Stimulated activated CD8-positive, alpha-beta memory T cell treated with anti-CD3 and anti-CD28 coated beads, Interleukin-4, amount 100 ng/mL, for 4 hours (primary cell): ENCODE measurements around the gene CCDC136.

ENCODE experiments used
- DNase-seq, 2 donors: peaks; one replicate each; pipeline ENCODE4 v3.0.0-alpha.2; 2020; ENCODE audit warnings: low read depth in 2 of 2, low spot score in 1 of 2

Gene CCDC136

GRCh38 chr7:128775744-128776474 lies 15.9 kb upstream of the CCDC136 start, which contains the start of gene OPN1SW:
Gene OPN1SW (minus strand): TSS chr7:128775794. CDS start chr7:128775781, 13 bp downstream.
- DNase-seq = no peak

DNA sequence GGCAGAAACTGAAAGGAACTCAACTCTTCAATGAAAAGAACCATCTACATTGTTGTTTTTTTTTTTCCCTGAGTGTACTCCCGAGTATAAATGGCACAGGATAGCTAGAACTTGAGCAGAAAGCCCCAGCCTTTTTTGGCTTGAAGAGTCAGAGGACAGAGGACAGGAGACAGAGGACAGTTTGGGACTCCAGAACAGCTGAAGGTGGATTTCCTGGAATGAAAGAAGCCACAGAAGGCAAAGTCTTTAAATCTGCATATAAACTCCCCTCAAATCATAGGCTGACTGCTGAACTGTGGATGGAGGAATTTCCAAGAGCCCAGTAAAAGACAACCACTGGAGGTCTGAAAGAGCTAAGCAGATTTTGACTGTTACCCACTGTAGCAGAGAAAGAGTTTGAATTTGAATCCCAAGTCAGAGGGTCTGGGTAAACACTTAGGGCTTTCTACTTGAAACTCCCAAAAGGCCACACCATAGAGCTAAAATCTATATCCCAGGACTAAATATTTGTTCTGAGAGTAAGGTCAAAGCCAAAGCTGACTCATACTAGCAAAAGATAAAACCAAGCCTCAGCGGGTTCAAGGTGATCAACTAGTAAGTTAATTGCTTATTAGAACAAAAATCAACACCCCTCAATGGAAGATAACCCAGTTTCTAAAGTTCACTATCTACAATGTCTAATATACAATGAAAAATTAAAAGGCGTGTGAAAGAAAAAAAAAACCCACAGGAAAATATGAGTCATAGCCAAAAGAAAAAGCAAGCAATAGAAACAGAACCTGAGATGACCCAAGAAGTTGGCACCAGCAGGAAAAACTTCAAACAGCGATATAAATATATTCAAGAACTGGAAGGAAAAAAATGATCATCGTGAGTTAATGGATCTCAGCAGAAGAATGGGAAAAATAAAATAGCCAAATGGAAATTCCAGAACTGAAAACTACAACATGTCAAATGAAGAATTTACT lies 14.3 kb upstream of the CCDC136 start:
- DNase-seq = no peak

DNA sequence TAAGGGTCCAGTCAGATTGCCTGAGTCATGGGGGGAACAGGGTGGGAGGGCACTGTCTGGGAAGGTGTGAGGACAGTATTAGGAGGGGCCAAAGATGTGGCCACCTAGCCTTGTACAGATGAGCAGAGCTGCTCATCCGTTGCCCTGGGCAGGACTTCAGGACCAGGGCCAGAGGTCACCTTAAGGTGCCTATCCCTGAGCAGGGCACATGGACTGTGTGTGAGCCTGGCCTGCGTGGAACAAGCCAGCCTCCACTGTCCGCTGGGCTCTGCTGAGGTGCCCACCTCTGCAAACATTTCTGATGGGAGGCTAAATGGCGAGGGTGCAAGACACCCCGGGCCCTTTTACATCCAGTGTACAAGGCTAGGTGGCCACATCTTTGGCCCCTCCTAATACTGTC lies 12.8 kb upstream of the CCDC136 start:
- no peak for DNase-seq

DNA sequence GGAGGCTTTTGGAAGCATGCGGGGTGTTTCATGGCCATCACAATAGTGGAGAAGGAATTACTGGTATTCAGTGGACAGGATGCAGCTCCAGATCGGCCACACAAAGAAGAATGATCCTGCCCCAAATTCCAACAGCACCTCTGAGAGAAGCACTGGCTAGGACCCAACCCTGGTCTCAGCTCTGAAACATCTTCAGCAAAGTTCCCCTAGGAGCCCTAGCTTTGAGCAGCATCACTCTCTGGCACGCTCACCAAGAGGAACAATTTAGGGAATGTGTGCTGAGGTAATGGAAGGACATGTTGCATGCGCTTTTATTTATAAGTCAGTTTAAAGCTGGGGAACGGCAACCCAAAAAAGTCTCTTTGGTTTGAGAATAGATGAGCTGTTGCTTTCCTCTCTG lies 10.6 kb upstream of the CCDC136 start:
- DNase-seq = no peak

- no peak for DNase-seq
Observed at GRCh38 chr7:128781851-128782250, 9.9 kb upstream of the CCDC136 start.

- no peak for DNase-seq
Observed at GRCh38 chr7:128783143-128783861, 8.5 kb upstream of the CCDC136 start.

DNA sequence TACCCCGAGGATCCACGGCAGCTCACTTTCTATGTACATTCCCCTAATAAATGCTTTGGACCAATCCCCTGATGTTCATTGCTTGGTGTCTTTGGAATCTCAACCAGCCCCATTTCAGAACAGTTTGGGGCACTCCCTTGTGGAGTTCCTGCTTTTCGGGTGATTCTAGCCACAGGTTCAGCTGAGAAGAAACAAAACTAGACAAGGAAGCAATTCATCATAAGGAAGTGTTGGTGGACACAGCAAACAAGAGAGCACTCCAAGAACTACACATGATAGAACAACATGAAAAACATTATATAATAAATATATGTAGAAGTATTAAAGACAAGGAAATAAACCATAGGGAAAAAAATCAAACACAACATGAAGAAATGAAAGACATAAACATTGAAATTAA lies 6.0 kb upstream of the CCDC136 start:
- no peak for DNase-seq

- no peak for DNase-seq
Observed at GRCh38 chr7:128788446-128789412, 3.0 kb upstream of the CCDC136 start.

DNA sequence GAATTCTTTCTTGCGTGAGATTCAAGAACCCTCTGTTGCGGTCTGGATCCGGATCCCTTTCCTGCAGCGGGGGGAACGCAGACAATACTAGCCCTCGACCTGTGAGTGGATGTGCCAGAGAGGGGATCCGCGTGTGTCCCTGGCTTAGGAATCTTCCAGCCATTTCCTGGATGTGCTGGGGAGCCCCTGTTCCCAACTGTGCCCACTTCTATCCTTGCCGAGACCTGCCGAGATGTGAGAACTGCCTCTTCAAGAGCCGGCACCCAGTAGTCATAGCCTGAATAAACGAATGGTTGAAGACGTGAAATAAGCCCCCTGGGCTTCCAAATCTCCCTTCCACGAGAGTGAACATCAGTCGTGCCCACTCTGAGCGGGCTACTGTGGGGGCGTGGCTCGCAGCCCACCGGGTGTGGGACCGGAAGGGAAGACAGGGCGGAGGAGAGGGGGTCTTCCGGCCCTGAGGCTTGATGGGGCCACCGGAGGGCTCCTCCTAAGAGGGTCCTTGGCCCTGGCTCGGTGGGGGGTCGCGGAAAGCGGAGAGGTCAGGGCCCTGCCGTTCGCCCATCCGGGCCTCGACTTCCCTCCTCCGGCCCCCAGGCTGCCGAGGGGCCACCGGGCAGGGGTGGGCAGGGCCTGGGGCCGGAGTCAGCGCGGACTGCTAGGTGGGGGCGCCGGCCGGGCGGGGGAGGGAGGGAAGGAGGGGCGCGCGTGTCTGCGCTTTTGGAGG lies 1.3 kb upstream of the CCDC136 start:
- no peak for DNase-seq

DNA sequence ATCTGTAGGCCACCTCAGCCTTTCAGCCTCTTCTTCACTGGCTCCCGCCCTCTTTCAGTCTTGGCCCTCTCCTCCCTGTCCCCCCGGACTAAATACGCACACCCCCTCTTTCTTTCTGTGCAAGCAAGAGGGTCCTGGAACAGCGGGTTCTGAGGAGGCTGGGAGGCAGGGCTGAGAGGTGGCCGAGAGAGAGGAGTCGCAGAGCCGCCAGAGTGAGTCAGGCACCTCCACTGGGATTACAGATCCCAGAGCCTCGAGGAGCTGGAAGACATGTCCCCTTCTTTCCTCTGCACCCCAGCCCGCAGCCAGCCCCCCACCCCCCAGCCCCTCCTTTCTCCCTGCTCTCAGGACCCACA lies 182 bp downstream of the CCDC136 start:
- no peak for DNase-seq

DNA sequence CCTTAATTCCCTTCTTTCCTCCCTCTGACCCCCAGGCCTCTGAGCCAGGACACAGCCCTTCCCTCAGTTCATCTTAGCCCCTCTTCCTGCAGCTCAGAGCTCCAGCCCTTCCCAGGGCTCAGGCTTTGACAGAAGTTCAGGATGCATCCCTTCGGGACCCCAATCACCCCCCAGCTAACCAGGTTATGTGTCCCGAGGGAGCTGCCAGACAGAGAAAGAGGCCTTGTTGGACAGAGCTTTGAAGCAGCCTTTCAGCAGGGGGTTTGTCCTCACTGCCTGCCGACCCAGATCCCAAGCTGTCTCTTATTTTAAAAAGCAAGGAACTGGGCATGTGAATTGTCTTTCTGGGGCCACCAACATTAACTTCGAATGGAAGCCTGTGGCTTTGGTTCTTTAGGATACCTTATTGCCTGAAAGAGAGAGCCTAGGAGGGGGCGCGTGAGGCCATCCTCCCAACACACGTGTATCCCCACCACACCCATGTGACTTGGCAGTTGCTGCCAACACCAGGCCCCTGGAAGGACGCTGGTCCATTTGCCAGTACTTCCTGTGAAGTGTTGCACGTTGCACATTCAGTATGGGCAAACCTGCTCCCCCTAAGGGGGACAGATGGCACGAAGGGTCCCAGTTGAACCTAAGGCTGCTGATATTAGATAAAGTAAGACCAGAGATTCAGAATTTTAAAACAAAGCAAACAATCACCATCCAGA lies 858 bp downstream of the CCDC136 start:
- no peak for DNase-seq

- DNase-seq = no peak
Observed at GRCh38 chr7:128793181-128793547, 1.4 kb downstream of the CCDC136 start.

DNA sequence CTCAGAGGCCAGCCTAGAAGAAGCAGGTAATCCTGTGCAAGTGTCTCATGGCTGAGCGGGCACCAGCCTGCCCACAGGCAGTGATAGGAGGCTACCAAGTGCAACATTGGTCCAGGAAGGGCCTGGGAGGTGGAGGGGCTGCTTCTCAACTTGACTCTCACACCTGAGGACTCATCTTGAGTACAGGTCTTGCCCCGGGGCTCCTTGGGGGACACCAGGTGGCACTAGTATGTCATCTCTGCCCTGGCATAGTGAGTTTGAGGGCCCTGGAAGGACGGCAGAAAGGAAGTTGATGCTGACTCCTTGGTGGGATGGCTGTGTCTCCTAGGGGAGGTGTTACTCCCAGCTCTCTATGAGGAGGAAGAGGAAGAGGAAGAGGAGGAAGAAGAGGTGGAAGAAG lies 2.3 kb downstream of the CCDC136 start:
- no peak for DNase-seq

GRCh38 chr7:128794436-128794835 lies 2.7 kb downstream of the CCDC136 start:
- DNase-seq = no peak

GRCh38 chr7:128795129-128795528 lies 3.4 kb downstream of the CCDC136 start:
- no peak for DNase-seq

DNA sequence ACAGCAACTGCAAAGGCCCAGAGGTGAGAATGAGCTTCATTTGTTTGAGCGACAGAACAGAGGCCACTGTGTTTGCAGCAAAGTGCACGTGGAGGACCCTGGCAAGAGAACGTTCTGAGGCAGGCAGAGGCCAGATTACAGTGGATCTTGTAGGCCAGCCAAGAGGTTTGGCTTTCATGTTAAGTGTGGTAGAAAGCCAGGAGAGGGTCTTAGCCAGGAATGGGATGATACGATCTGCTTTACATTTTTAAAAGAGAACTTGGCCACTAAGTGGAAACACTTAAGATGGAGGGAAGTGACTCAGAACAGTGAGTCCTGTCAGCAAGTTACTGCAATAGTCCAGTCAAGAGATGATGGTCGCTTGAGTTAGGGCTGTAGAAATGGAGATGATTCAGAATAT lies 4.6 kb downstream of the CCDC136 start:
- DNase-seq = no peak

GRCh38 chr7:128799451-128799850 lies 7.7 kb downstream of the CCDC136 start:
- no peak for DNase-seq

DNA sequence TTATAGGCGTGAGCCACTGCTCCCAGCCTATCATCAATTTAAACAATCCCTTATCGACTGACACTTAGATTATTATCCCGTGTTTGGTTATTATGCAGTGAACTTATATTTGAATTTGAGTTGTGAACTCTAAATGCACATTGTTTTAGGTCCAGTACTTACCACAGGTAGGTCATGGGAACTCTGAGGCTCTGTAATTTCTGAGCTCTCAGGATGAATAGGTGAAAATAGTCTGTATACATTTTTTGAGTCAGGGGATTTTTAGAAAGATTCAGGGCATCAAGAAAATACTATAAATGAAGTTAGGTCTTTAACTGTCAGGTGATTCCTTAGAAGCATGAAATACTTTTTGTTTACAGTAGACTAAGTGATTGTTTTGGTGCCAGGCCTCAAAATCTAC lies 8.8 kb downstream of the CCDC136 start:
- no peak for DNase-seq

DNA sequence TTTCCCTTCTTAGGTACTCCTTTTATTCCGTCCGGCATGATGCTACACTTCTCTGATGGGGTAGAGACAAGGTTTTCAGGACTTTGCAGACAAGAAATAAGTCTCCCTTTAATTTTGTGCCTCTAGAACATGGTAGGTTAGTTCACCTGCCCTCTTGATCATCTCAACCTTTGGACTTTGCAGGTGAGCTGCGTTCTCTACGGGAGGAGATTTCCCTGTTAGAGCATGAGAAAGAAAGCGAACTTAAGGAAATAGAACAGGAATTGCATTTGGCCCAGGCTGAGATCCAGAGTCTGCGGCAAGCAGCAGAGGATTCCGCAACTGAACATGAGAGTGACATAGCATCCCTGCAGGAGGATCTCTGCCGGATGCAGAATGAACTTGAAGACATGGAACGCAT lies 9.2 kb downstream of the CCDC136 start:
- no peak for DNase-seq
